Measurements from ENCODE around the gene SRSF8.
"Not testable (repeated sequence)": the region's sequence is repeated elsewhere in the genome, so short reads cannot be mapped to it uniquely, and the experiment has no call there.

Gene SRSF8

GRCh38 chr11:95066716-95067038 is at the start of gene SRSF8:
Gene SRSF8, plus strand, starts transcription at chr11:95066919. Its CDS starts 308 bp downstream, at chr11:95067227.
- TF ChIP-seq CTCF (conservative IDR thresholded peaks at IDR 0.05; ENCODE audit: control insufficient read depth, insufficient read depth, low read depth, low read length), result no peak
- DNase-seq (ENCODE audit: low read depth), result no peak
- H3K4me3 ChIP-seq (ENCODE audit: control insufficient read depth, low read depth, low read length), result peak within 1 kb of the TSS; percentile 89

- not testable (repeated sequence) for H3K4me3 ChIP-seq (ENCODE audit: control insufficient read depth, low read depth, low read length); DNase-seq (ENCODE audit: low read depth)
Measured at GRCh38 chr11:95021468-95021867, 45.3 kb upstream of the SRSF8 start.

- no peak for TF ChIP-seq CTCF (conservative IDR thresholded peaks at IDR 0.05; ENCODE audit: control insufficient read depth, insufficient read depth, low read depth, low read length)
- no peak for DNase-seq (ENCODE audit: low read depth)
- no peak within 1 kb of the TSS for H3K4me3 ChIP-seq (ENCODE audit: control insufficient read depth, low read depth, low read length)
Measured at GRCh38 chr11:95024958-95025357, 41.8 kb upstream of the SRSF8 start, which contains the start of gene KDM4E. Gene KDM4E, plus strand, starts transcription at chr11:95025258. Its CDS starts 300 bp downstream, at chr11:95025558.

GRCh38 chr11:95025594-95025993 is 41.1 kb upstream of the SRSF8 start:
- H3K4me3 ChIP-seq (ENCODE audit: control insufficient read depth, low read depth, low read length); DNase-seq (ENCODE audit: low read depth): not testable (repeated sequence)

GRCh38 chr11:95028357-95028756 is 38.4 kb upstream of the SRSF8 start:
- DNase-seq (ENCODE audit: low read depth), result no peak
- no peak for TF ChIP-seq CTCF (conservative IDR thresholded peaks at IDR 0.05; ENCODE audit: control insufficient read depth, insufficient read depth, low read depth, low read length)
- H3K4me3 ChIP-seq (ENCODE audit: control insufficient read depth, low read depth, low read length), result no peak overlapping the region

- TF ChIP-seq CTCF (conservative IDR thresholded peaks at IDR 0.05; ENCODE audit: control insufficient read depth, insufficient read depth, low read depth, low read length), result no peak
- no peak overlapping the region for H3K4me3 ChIP-seq (ENCODE audit: control insufficient read depth, low read depth, low read length)
- no peak for DNase-seq (ENCODE audit: low read depth)
Measured at GRCh38 chr11:95033051-95033450, 33.7 kb upstream of the SRSF8 start.

- H3K4me3 ChIP-seq (ENCODE audit: control insufficient read depth, low read depth, low read length), result no peak overlapping the region
- DNase-seq (ENCODE audit: low read depth), result no peak
- no peak for TF ChIP-seq CTCF (conservative IDR thresholded peaks at IDR 0.05; ENCODE audit: control insufficient read depth, insufficient read depth, low read depth, low read length)
Measured at GRCh38 chr11:95035316-95035715, 31.4 kb upstream of the SRSF8 start.

- not testable (repeated sequence) for DNase-seq (ENCODE audit: low read depth)
Measured at GRCh38 chr11:95037356-95038035, 29.2 kb upstream of the SRSF8 start.

More at GRCh38 chr11:95037356-95038035, 29.2 kb upstream of the SRSF8 start:
- peak overlapping the region; percentile 23 for H3K4me3 ChIP-seq (ENCODE audit: control insufficient read depth, low read depth, low read length)
